ENCODE data around the gene MYL11. TPM values are rescaled to one million over a fixed set of nuclear protein-coding genes. Genes with fewer than 3 reads are reported as not detected.

Gene MYL11
- total RNA-seq, 1 experiment from 2014 or later, result not detected

DNA sequence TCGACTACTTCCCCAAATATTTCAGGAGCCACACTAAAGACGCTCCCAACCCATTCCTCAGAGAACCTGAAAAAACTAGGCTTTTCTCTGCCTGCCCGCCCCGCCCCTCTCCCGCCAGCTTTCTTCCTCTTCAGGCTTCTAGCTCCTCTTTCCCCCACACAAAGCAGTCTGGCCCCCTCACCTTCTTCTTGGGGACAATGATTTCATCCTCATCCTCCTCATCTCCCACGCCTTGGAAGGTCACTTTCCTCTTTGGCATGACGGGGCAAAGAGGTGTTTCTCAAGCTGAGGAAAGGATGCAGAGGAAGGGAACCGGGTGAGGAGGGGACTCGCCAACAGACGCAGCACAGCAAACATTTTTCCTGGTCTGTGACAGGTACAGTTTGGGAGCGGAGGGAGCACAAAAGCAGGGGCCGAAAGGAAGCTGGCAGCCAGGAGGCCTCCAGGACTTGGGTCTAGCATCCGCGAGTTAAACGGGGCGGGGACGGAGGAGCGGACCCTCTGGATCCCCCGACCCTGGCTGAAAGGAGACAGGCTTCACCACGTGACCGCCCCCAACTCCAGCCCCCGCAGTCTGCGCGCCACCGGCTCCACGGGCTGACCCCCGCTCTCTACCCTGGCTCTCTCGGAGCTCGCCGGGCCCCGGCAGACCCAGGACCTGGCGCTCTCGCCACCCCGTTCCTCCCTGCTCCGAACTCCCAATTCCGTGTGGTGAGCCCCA is 20.0 kb upstream of the MYL11 start:
- DNase-seq (ENCODE audit: low spot score), result no peak

DNA sequence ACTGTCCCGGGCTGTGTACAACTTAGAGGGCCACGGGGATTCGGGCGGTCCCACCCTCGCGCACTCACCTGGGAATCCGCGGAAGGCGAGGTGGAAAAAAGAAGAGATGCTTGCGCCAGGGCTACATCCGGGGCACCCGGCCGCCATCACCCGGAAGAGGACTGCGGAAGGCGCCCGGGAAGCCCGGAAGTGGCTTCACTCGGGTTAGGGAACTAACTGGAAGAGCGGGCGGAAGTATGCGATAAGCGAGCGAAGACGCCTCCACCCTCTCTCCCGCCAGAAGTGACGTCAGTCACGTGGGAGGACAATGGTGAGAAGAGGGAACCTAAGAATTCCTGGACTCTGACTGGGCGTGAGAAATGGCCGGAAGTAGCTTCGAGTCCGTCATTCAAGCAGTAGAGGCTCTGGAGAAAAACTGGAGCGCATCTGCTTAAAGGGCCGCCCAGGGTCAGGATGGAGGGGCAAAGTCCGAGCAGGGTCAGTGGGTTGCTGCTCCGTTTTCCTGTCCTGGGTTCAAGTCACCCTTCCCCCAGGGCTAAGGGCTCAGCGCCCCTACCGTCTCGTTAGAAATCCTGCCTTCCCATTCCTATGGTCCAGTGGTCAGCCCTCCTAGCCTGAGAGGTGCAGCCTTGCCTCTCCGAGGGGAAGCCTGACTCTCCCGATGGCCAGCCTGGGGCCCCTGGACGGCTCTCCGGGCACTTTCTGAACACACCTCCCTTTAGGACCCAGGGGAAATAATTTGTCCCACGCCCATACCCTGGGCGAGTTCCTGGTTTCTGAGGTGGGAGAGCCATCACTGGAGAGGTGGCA is 19.3 kb upstream of the MYL11 start, which contains the start of gene CD2BP2:
Gene CD2BP2 (minus strand): TSS at position 165 of the 810 bp plus-strand sequence. CDS start 627 bp downstream, outside the sequence.
- DNase-seq (ENCODE audit: low spot score), result peak; percentile 99

- no peak for DNase-seq (ENCODE audit: low spot score)
These were observed 18.7 kb upstream of the MYL11 start for GRCh38 chr16:30355954-30356308.

DNA sequence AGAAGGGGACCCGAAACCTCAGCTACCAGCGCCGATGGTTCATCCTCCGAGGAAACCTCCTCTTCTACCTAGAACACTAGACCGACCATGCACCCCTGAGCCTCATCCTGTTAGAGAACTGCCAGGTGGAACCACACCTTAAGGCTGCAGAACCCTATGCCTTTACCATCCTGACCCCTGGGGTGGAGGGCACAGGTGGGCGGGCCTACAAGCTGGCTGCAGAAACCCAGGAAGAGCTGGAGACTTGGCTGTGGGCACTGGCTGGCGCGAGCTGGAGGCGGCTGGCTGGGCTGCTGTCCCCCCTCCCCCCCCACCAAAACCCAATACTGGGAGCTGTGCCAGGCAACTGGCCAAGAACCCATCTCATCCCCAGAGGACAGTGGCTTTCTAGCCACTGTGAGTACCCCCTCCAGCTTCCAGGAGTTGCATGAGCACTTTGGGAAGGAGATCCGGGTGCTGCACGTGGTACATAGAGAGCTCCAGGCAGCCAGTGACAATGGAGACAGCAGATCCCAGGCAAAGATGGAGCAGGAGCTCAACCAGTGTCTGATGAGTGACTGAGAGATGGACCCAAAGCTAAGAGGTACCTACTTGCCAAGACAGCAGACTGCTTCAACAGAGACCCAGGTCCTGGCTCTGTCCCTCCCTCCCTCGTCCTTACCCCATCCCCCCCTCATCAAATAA is 18.1 kb upstream of the MYL11 start:
- DNase-seq (ENCODE audit: low spot score), result no peak

GRCh38 chr16:30357085-30357714 is 17.4 kb upstream of the MYL11 start:
- no peak for DNase-seq (ENCODE audit: low spot score)

DNA sequence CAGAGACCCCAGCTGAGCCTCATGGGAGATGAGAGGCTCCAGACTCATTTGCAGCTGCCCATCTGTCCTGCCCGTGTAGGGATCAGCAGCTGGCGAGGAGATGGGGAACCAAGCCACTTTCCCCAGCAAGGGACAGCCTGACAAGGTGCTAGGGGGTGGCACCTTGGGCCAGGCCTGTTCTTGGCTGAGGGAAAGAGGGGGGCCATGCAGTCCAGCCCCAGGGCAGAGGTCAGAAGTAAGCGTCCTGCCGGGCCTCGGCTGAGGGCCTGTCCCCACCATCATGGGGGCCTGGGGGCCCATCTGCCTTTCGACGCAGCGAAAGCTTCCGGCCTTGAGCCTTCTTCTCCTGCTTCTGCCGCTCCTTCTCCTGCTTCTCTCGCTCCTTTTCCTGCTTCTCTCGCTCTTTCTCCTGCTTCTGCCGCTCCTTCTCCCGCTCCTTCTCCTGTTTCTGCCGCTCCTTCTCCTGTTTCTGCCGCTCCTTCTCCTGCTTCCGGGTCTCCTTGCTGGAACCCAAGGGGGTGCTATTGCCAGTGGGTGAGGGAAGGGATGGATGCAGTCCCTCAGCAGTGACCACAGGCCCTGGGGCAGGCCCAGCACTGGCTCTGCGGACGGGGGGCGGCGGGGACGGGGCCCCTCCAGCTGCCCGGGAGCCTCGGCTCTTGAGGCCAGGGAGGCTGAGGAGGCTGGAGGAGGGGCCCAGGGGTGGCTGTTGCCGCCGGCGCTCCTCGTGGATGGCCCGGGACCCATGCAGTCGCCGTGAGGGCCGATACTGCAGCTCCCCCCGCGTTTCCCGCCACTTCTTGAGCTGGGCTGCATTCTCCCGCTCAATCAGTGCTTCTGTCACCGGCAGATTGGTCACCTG is 16.7 kb upstream of the MYL11 start:
- no peak for DNase-seq (ENCODE audit: low spot score)

- DNase-seq (ENCODE audit: low spot score), result no peak
These were observed 16.0 kb upstream of the MYL11 start for GRCh38 chr16:30358577-30358936.

DNA sequence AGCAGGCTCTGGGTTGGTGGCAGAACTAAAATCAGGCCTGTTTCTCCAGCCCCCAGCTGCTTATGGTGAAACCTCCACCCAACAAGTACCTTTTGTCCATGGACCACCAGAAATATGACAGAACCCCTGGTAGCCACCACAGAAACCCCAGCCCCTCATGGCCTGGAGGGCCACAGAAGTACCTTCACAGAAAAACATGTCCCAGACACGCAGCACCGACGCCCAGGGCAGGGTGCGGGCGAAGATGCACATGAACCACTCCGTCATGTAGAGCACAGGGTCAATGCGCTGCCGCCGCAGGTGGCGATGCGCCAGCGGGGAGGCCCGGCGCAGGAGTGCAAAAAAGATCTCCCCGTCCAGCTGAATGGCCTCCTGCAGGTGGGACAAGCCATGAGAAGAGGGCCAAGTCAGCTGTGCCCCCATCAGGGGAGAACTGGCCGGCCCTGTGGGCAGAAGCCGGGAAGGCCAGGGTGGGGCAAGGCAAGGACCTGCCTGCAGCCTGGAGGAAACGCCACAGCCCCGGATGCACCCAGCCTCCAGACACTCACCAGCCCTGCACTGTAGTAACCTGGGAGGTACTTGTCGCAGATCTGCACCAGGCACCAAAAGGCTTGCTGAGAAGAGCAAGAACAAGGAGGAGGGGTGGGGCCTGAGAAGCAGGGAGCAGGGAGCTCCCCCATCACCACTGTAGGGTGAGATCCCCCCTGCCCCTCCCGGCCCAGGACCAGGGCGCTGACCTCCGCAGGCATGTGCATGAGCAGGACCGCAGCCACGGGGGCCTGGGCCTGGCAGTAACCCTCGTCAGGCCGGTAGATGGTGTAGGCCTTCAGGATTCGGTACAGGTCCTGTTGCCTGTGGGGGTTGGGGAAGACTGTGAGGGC is 15.4 kb upstream of the MYL11 start:
- DNase-seq (ENCODE audit: low spot score), result no peak

- DNase-seq (ENCODE audit: low spot score), result no peak
These were observed 14.8 kb upstream of the MYL11 start for GRCh38 chr16:30359871-30360170.

DNA sequence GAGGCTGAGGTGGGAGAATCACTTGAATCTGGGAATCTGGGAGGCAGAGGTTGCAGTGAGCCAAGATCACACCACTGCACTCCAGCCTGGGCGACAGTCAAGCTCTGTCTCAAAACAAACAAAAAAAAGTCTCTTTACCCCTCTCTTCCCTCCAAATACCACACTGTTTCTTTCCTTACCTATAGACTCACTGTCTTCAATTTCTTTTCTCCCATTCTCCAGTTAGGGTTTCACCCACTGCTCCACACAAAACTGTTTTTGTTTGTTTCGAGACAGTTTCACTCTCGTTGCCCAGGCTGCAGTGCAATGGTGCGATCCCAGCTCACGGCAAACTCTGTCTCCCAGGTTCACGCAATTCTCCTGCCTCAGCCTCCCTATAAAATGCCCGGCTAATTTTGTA is 13.4 kb upstream of the MYL11 start:
- DNase-seq (ENCODE audit: low spot score), result no peak

- no peak for DNase-seq (ENCODE audit: low spot score)
These were observed 9.4 kb upstream of the MYL11 start for GRCh38 chr16:30365200-30365599.

GRCh38 chr16:30366511-30366910 is 8.1 kb upstream of the MYL11 start:
- DNase-seq (ENCODE audit: low spot score), result no peak

- DNase-seq (ENCODE audit: low spot score), result no peak
These were observed 7.1 kb upstream of the MYL11 start for GRCh38 chr16:30367349-30368009.

- no peak for DNase-seq (ENCODE audit: low spot score)
These were observed 6.3 kb upstream of the MYL11 start for GRCh38 chr16:30368122-30368791.

GRCh38 chr16:30368792-30369090 is 5.9 kb upstream of the MYL11 start:
- DNase-seq (ENCODE audit: low spot score), result no peak

- DNase-seq (ENCODE audit: low spot score), result no peak
These were observed 5.3 kb upstream of the MYL11 start for GRCh38 chr16:30369091-30369937.

DNA sequence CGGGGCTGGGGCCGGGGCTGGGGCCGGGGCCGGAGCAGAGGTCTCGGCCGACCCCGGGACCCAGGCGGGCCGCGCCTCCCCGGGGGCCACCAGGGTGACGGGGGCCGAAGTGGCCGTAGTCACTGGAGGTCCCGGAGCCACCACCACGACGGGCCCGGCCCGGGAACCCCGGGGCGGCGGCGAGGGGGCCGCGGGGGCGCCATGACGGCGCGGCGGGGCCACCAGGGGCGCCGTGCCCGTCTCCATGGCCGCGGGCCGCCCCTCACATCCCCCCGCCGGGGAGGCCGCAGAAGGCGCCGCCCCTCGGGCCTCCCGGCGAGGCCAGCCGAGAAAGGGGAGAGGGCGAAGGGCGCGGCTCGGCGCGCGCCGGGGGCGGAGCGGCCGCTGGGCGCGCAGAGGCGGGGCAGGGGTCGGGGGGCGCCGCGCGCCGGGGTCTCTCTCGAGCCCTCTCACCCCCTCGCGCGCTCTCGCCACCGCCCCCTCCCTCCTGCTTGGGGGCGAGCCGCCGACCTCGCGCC is 4.6 kb upstream of the MYL11 start:
- no peak for DNase-seq (ENCODE audit: low spot score)

All from H4 (cell line).